Endothelial cell (in vitro differentiated cells): ENCODE results near the gene TNFSF12. TPM values are rescaled to one million over a fixed set of nuclear protein-coding genes. Genes with fewer than 3 reads are reported as not detected.

Source experiments
- DNase-seq: peaks from one replicate; pipeline ENCODE4 v3.0.0; 2021; ENCODE audit warnings: low spot score
- H3K27ac Mint-ChIP-seq: one replicate; pipeline ENCODE4 v1.8.0; 2021; ENCODE audit warnings: mixed read lengths, inconsistent platforms; ENCODE audit not compliant: unreplicated experiment
- H3K27me3 Mint-ChIP-seq: one replicate; pipeline ENCODE4 v1.8.0; 2021; ENCODE audit warnings: mild to moderate bottlenecking, moderate library complexity, mixed read lengths, inconsistent platforms; ENCODE audit not compliant: unreplicated experiment
- H3K36me3 Mint-ChIP-seq: one replicate; pipeline ENCODE4 v1.8.0; 2021; ENCODE audit warnings: mild to moderate bottlenecking, low read depth, mixed read lengths, inconsistent platforms; ENCODE audit not compliant: unreplicated experiment
- H3K4me1 Mint-ChIP-seq: one replicate; pipeline ENCODE4 v1.8.0; 2021; ENCODE audit warnings: mild to moderate bottlenecking, mixed read lengths, inconsistent platforms; ENCODE audit not compliant: unreplicated experiment
- H3K4me3 Mint-ChIP-seq: one replicate; pipeline ENCODE4 v1.8.0; 2021; ENCODE audit warnings: mild to moderate bottlenecking, mixed read lengths, inconsistent platforms; ENCODE audit not compliant: unreplicated experiment
- H3K9me3 Mint-ChIP-seq: one replicate; pipeline ENCODE4 v1.8.0; 2021; ENCODE audit warnings: mixed read lengths, inconsistent platforms; ENCODE audit not compliant: unreplicated experiment
- CTCF ChIP-seq: fragments of 200-600 bp; sonication (generic); IDR thresholded peaks from one replicate; pipeline ENCODE4 v1.5.0; 2021; ENCODE audit warnings: antibody characterized with exemption; ENCODE audit not compliant: unreplicated experiment
- long read RNA-seq: library from polyadenylated mRNA; unstranded; transcript quantifications from one replicate; pipeline ENCODE4 v2.0.0, GENCODE V29; 2020; ENCODE audit not compliant: unreplicated experiment
- total RNA-seq: library from RNA; stranded (reverse); fragmentation: NEBNext Ultra II Directional; extraction: Animal tissue kit (Norgen Biotek cat#: 25700); gene quantifications from one replicate; pipeline ENCODE4 v1.2.1, GENCODE V29; 2021; ENCODE audit not compliant: unreplicated experiment

Gene TNFSF12
- 16.3 TPM for total RNA-seq
- long read RNA-seq, partial matches to known transcripts: 0 of 2 reads
- long read RNA-seq, other reads (novel, unspliced or antisense): 0 of 2 reads

GRCh38 chr17:7548585-7549400 lies at the start of gene TNFSF12:
Gene TNFSF12, plus strand, starts transcription at chr17:7549058. Its CDS starts 96 bp downstream, at chr17:7549154.
- Mint-ChIP-seq H3K4me3 (peak within 1 kb of the TSS; percentile 83), H3K27me3 (peaks cover 6% of the 10 kb centered on the region), H3K4me1 (peaks cover 18% of the 10 kb centered on the region), H3K9me3 (no peaks in the 10 kb centered on the region), H3K36me3 (peaks cover 3% of the 10 kb centered on the region), H3K27ac (no peak within 1 kb of the TSS)
- DNase-seq: peak; percentile 44
- no peak for TF ChIP-seq CTCF

GRCh38 chr17:7499161-7499560 lies 49.7 kb upstream of the TNFSF12 start:
- peaks cover 67% of the 10 kb centered on the region for H3K36me3 Mint-ChIP-seq

GRCh38 chr17:7501729-7502128 lies 47.1 kb upstream of the TNFSF12 start:
- Mint-ChIP-seq H3K36me3 (peaks cover 57% of the 10 kb centered on the region), H3K27me3 (peaks cover 4% of the 10 kb centered on the region), H3K4me3 (peak overlapping the region; percentile 56), H3K9me3 (no peaks in the 10 kb centered on the region), H3K27ac (no peak overlapping the region), H3K4me1 (peaks cover 5% of the 10 kb centered on the region)
- DNase-seq: no peak
- TF ChIP-seq CTCF: no peak

More at GRCh38 chr17:7499161-7499560, 49.7 kb upstream of the TNFSF12 start:
- Mint-ChIP-seq H3K27me3 (peaks cover 8% of the 10 kb centered on the region), H3K4me3 (peak overlapping the region; percentile 81), H3K27ac (peak overlapping the region; percentile 82), H3K9me3 (no peaks in the 10 kb centered on the region), H3K4me1 (peaks cover 21% of the 10 kb centered on the region)
- TF ChIP-seq CTCF: no peak
- no peak for DNase-seq

GRCh38 chr17:7502171-7502847 lies 46.5 kb upstream of the TNFSF12 start:
- Mint-ChIP-seq H3K4me1 (no peaks in the 10 kb centered on the region), H3K27ac (no peak overlapping the region), H3K4me3 (no peak overlapping the region), H3K36me3 (peaks cover 51% of the 10 kb centered on the region), H3K27me3 (peaks cover 4% of the 10 kb centered on the region), H3K9me3 (no peaks in the 10 kb centered on the region)
- no peak for DNase-seq
- no peak for TF ChIP-seq CTCF
